ENCODE measurements around the gene SLC30A2. TPM values are rescaled to one million over a fixed set of nuclear protein-coding genes. Genes with fewer than 3 reads are reported as not detected.
A peak's percentile ranks its signal among the peaks of the same experiment; 100 is the strongest.
"Not testable (repeated sequence)": the region's sequence is repeated elsewhere in the genome, so short reads cannot be mapped to it uniquely, and the experiment has no call there.

SLC30A2 gene, protein sequence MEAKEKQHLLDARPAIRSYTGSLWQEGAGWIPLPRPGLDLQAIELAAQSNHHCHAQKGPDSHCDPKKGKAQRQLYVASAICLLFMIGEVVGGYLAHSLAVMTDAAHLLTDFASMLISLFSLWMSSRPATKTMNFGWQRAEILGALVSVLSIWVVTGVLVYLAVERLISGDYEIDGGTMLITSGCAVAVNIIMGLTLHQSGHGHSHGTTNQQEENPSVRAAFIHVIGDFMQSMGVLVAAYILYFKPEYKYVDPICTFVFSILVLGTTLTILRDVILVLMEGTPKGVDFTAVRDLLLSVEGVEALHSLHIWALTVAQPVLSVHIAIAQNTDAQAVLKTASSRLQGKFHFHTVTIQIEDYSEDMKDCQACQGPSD
- not detected in 2 replicates for polyA plus RNA-seq (2011; rRNA removed)
- polyA plus RNA-seq (2012; cell fraction: cytosol; rRNA removed): not detected in 2 replicates
- not detected in 2 replicates for polyA plus RNA-seq (2012; cell fraction: nucleus; rRNA removed)
- polyA plus RNA-seq (2017; fragmentation: RNase III; extraction: RNeasy Plus Mini Kit Qiagen cat#74134 plus additional on column Dnase treatment): not detected in 3 replicates
- polyA minus RNA-seq (2011; rRNA and poly(A)+ RNA removed): not detected in 2 replicates

DNA sequence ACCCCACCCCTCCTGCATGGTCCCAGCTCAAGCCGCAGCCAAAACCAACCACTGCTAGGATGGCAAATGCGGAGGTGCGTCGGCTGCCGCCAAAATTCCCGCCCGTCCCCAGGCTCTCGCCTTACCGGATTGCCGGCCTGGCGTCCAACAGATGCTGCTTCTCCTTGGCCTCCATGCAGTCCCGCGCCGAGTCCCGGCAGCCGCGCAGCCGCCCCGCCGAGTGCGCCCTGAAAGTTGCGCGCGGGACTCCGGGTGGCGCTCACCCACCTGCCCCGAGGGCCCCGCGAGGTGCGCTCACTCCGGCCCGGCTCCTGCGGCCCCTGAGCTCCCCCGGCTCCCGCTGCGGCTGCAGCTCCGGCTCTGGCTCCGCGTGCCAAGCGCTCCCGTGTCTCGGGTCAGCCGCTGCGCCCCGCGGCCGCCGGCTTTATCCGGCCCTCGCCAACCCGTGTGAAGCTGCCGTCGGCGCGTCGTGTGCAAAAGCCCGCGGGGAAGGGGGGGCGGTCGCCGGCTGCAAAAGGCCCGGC, at the start of gene SLC30A2:
Gene SLC30A2, minus strand, starts transcription at position 397 of the 524 bp plus-strand sequence. Its CDS starts 222 bp downstream, at position 175.
- 20% methylated on average over 14 of the region's 62 CpGs for WGBS (ENCODE audit: missing lambda C conversion rate)
- peak within 1 kb of the TSS; percentile 84 for H3K4me2 ChIP-seq
- FAIRE-seq (no peak), ATAC-seq (peak; percentile 33 to 52; a peak in 5 of 6 replicates), DNase-seq (ENCODE audit: low read depth in 1 of 2, low spot score in 1 of 2) (no peak)
- H3K4me1 ChIP-seq: peaks cover 4% of the 10 kb centered on the region; the same call in 1 of the 3 replicates
- peak within 1 kb of the TSS; percentile 38 for H3K4me3 ChIP-seq
- no peak for TF ChIP-seq POLR2A (IDR thresholded peaks at IDR 0.05; ENCODE audit: low read length)
- CTCF ChIA-PET: interaction anchor here (0.6 to 1.9 kb wide), 5 partner anchors 9 to 110 kb away, joined by 3 to 11 read pairs (median 3); no protein-coding TSS in a partner anchor
- POLR2A ChIA-PET: no interaction called here
- H3K9me3 ChIP-seq: no peaks in the 10 kb centered on the region
- H3K27ac ChIP-seq: no peak within 1 kb of the TSS

DNA sequence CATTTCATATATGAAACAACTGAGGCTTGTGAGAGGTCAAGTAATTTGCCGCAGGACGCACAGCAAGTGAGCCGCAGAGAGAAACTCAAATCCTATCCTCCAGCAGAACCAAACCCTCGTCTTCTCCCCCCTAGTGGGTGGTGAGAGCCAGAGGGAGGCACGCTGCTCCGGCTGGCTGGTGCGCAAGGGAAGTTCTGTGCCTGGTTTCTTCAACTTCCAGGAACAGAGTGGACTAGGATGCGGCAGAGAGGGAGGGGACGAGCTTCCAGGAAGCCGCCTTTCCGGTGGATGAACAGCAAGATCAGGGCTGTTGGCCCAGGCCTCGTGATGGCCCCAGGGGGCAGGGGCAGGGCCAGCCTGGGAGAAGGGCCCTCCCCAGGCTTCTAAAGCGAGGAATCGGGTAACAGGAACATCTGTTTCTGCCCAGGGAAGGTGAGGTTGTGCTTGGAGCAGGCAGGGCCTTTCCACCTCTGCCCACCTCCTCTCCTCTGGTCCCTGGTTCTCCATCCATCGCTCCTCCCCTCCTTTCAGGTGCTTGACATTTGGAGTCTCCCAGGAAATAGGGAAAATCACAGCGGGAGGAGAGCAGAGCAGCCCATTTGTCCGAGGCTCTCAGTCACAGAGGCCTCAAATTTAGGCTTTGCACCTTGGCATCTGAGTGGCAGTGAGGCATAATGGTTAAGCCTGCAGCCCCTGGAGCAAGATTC, 48.9 kb upstream of the SLC30A2 start:
- no peak overlapping the region for H3K4me2 ChIP-seq
- ChIA-PET CTCF (no interaction called here), POLR2A (no interaction called here)
- no peaks in the 10 kb centered on the region for H3K9me3 ChIP-seq
- no peak for DNase-seq (ENCODE audit: low read depth in 1 of 2, low spot score in 1 of 2)
- 79% methylated on average over 14 of the region's 17 CpGs for WGBS (ENCODE audit: missing lambda C conversion rate)
- H3K27ac ChIP-seq: no peak overlapping the region
- FAIRE-seq: no peak
- peak; percentile 39 to 42; a peak in 3 of 6 replicates for ATAC-seq
- H3K4me3 ChIP-seq: no peak overlapping the region
- peaks cover 11% of the 10 kb centered on the region; the same call in 2 of the 3 replicates for H3K4me1 ChIP-seq
- TF ChIP-seq CBX2 (IDR thresholded peaks at IDR 0.05; ENCODE audit: borderline replicate concordance, low read depth) (no peak), POLR2AphosphoS2 (conservative IDR thresholded peaks at IDR 0.05; ENCODE audit: low read length) (no peak), JUN (IDR thresholded peaks at IDR 0.05) (no peak), JUNB (IDR thresholded peaks at IDR 0.05) (no peak), POLR2A (IDR thresholded peaks at IDR 0.05; ENCODE audit: low read length) (no peak), EP300 (IDR thresholded peaks at IDR 0.05) (no peak), RCOR1 (IDR thresholded peaks at IDR 0.05; ENCODE audit: low read depth, low read length) (no peak), HDAC2 (IDR thresholded peaks at IDR 0.05) (no peak)
- TF ChIP-seq, protein P1, sequence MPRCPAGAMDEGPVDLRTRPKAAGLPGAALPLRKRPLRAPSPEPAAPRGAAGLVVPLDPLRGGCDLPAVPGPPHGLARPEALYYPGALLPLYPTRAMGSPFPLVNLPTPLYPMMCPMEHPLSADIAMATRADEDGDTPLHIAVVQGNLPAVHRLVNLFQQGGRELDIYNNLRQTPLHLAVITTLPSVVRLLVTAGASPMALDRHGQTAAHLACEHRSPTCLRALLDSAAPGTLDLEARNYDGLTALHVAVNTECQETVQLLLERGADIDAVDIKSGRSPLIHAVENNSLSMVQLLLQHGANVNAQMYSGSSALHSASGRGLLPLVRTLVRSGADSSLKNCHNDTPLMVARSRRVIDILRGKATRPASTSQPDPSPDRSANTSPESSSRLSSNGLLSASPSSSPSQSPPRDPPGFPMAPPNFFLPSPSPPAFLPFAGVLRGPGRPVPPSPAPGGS (IDR thresholded peaks at IDR 0.05): no peak
- TF ChIP-seq, protein P2, sequence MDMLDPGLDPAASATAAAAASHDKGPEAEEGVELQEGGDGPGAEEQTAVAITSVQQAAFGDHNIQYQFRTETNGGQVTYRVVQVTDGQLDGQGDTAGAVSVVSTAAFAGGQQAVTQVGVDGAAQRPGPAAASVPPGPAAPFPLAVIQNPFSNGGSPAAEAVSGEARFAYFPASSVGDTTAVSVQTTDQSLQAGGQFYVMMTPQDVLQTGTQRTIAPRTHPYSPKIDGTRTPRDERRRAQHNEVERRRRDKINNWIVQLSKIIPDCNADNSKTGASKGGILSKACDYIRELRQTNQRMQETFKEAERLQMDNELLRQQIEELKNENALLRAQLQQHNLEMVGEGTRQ (IDR thresholded peaks at IDR 0.05): no peak

DNA sequence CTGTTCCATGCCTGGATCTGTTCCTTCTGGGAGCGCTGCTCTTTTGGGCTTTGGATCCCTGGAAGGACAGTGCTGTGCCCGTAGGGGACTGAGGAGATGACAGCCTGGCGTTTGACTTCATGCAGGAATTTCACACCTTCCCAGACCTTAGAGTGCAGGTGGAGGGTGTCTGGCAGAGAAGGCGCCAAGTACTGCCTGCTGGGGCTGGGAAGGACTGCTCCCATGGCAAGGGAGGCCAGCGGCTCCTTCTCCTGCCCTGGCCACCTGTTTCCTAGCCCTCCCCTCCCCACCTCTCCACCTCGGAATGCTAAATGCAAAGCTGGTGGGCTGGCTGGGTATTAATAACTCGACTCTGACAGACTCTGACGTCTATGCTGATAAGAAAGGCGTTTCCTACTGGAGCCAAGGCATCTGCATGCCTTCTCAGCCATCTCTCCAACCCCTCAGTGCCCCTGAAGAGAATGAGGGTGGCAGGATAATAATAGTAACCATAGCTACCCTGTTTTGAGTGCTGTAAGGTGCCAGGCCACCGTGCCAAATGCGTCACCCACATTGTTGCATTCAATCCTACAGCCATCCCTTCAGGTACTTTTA, 48.3 kb upstream of the SLC30A2 start:
- CTCF ChIA-PET: no interaction called here
- H3K4me3 ChIP-seq: no peak overlapping the region
- ATAC-seq (peak; percentile 33 to 50; a peak in 2 of 6 replicates), DNase-seq (ENCODE audit: low read depth in 1 of 2, low spot score in 1 of 2) (no peak), FAIRE-seq (no peak)
- TF ChIP-seq CHD2 (IDR thresholded peaks at IDR 0.05; ENCODE audit: low read length, partially characterized antibody) (no peak), MAZ (IDR thresholded peaks at IDR 0.05; ENCODE audit: borderline replicate concordance, low read depth, low read length) (no peak), BHLHE40 (IDR thresholded peaks at IDR 0.05; ENCODE audit: low read depth, low read length) (no peak), KDM5A (IDR thresholded peaks at IDR 0.05) (no peak), RAD21 (conservative IDR thresholded peaks at IDR 0.05 in 1 of 2, IDR thresholded peaks at IDR 0.05 in 1 of 2) (no peak), HEYL (CRISPR knock-in tag; IDR thresholded peaks at IDR 0.05) (no peak), TP53 (CRISPR knock-in tag; IDR thresholded peaks at IDR 0.05) (no peak), RFX5 (IDR thresholded peaks at IDR 0.05) (no peak), ZC3H11A (IDR thresholded peaks at IDR 0.05) (no peak), RNF2 (IDR thresholded peaks at IDR 0.05; ENCODE audit: borderline replicate concordance, low read depth) (no peak)
- H3K9me3 ChIP-seq: no peaks in the 10 kb centered on the region
- WGBS (ENCODE audit: missing lambda C conversion rate): 41% methylated on average over 11 of the region's 11 CpGs
- no peak overlapping the region for H3K4me2 ChIP-seq
- H3K27ac ChIP-seq: no peak overlapping the region
- peaks cover 11% of the 10 kb centered on the region; the same call in 2 of the 3 replicates for H3K4me1 ChIP-seq
- POLR2A ChIA-PET: no interaction called here

DNA sequence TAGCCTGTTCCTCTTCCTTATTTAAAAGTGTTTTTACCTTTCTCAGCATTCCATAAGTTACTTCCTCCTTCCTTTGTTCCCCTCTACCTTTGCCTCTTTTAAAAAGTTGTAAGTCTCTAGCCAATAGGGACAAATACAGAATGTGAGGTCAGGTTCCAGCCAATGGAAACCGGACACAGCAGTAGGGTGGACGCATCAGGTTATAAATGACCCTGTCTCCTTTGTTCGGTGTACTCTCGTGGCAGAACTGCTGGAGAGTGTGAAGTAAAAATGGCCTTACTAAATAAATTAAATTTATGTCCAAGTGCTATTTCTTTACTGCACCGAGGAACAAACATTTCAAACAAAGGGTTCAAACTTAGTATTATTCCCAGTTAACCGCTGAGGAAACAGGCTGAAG, 47.7 kb upstream of the SLC30A2 start:
- FAIRE-seq; H3K9me3 ChIP-seq; H3K27ac ChIP-seq; CTCF ChIA-PET; DNase-seq (ENCODE audit: low read depth in 1 of 2, low spot score in 1 of 2); H3K4me3 ChIP-seq; H3K4me2 ChIP-seq; ATAC-seq; POLR2A ChIA-PET: not testable (repeated sequence)
- H3K4me1 ChIP-seq: peaks cover 11% of the 10 kb centered on the region; the same call in 2 of the 3 replicates
- 75% methylated on average over 6 of the region's 6 CpGs for WGBS (ENCODE audit: missing lambda C conversion rate)
